Esophagus muscularis mucosa (tissue), 3 donors: ENCODE measurements around the gene CABP7.

Experiments
- POLR2A ChIP-seq: fragments of 450-650 bp; IDR thresholded peaks from one replicate; pipeline ENCODE4 v1.6.1; 2017; ENCODE audit warnings: antibody characterized with exemption, moderate library complexity, mild to moderate bottlenecking, low read depth
- POLR2AphosphoS5 ChIP-seq, 2 donors: sonication (generic); formaldehyde crosslinking; IDR thresholded peaks; one replicate each; pipeline ENCODE4 v1.6.1; 2017; ENCODE audit warnings: antibody characterized with exemption in 2 of 2
- TF ChIP-seq, protein P1 (sequence below), 3 experiments: fragments of 200-600 bp in 2 of 3; fragments of 450-650 bp in 1 of 3; sonication (generic) in 2 of 3; IDR thresholded peaks; one replicate each; pipeline ENCODE4 v1.5.1; 2017 to 2019; ENCODE audit warnings: antibody characterized with exemption in 3 of 3, mild to moderate bottlenecking in 2 of 3, moderate library complexity in 1 of 3

- no peak for TF ChIP-seq POLR2A
- TF ChIP-seq, protein P1, sequence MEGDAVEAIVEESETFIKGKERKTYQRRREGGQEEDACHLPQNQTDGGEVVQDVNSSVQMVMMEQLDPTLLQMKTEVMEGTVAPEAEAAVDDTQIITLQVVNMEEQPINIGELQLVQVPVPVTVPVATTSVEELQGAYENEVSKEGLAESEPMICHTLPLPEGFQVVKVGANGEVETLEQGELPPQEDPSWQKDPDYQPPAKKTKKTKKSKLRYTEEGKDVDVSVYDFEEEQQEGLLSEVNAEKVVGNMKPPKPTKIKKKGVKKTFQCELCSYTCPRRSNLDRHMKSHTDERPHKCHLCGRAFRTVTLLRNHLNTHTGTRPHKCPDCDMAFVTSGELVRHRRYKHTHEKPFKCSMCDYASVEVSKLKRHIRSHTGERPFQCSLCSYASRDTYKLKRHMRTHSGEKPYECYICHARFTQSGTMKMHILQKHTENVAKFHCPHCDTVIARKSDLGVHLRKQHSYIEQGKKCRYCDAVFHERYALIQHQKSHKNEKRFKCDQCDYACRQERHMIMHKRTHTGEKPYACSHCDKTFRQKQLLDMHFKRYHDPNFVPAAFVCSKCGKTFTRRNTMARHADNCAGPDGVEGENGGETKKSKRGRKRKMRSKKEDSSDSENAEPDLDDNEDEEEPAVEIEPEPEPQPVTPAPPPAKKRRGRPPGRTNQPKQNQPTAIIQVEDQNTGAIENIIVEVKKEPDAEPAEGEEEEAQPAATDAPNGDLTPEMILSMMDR (IDR thresholded peaks at IDR 0.05) = no peak
- TF ChIP-seq POLR2AphosphoS5 (IDR thresholded peaks at IDR 0.05) = no peak
Observed at GRCh38 chr22:29712119-29712518, 7.7 kb upstream of the CABP7 start.
